AG09319 (cell line): ENCODE data around the gene CEACAM3.

Source experiments
- DNase-seq: peaks from one replicate; pipeline ENCODE4 v3.0.0-alpha.2; 2010; ENCODE audit warnings: low read depth; ENCODE audit errors: extremely low read depth
- TF ChIP-seq, protein P1 (sequence below): IDR thresholded peaks from 2 replicates; pipeline ENCODE4 v1.5.1; 2011; ENCODE audit warnings: low read depth, mild to moderate bottlenecking, inconsistent platforms, low read length, moderate library complexity

The CEACAM3 gene

DNA sequence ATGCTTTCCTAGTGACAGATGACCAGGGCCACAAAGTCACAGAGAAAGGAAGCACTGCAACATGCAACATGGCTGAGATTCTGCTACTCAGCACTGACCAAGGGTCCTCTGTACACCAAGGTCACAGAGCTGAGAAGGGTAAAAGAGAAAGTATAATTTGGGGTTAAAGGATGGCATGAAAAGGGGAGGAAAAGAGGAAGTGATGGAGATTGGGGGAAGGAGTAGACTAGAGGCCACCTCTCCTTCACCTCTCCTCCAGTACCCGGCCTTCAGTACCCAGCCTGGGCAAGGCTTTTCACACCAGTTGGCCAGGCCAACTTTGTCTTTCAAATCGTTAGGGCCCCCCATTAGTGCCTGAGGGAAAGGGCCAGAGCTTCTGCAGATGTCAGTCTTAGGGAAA is 57.4 kb downstream of the CEACAM3 start:
- TF ChIP-seq, protein P1, sequence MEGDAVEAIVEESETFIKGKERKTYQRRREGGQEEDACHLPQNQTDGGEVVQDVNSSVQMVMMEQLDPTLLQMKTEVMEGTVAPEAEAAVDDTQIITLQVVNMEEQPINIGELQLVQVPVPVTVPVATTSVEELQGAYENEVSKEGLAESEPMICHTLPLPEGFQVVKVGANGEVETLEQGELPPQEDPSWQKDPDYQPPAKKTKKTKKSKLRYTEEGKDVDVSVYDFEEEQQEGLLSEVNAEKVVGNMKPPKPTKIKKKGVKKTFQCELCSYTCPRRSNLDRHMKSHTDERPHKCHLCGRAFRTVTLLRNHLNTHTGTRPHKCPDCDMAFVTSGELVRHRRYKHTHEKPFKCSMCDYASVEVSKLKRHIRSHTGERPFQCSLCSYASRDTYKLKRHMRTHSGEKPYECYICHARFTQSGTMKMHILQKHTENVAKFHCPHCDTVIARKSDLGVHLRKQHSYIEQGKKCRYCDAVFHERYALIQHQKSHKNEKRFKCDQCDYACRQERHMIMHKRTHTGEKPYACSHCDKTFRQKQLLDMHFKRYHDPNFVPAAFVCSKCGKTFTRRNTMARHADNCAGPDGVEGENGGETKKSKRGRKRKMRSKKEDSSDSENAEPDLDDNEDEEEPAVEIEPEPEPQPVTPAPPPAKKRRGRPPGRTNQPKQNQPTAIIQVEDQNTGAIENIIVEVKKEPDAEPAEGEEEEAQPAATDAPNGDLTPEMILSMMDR = no peak

DNA sequence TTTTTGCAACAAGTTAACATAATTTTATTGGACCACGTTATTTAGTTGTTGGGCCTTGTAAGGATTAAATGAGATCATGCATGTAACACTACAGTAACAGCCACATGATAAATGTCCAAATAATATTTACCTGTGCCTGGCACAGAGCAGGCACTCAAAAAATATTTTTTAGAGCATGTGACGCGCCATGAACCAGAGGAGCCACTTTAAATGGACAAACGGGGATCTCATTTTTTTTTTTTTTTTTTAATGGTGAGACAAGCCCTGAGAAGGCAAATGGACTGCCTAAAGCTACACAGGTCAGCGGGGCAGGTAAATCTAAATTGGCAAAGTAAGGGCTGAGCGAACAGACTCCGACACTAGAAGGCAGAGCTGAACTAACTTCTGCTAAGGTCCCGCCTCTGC is 62.8 kb downstream of the CEACAM3 start:
- TF ChIP-seq, protein P1 = no peak
- no peak for DNase-seq

More for the DNA sequence above, 57.4 kb downstream of the CEACAM3 start:
- no peak for DNase-seq

DNA sequence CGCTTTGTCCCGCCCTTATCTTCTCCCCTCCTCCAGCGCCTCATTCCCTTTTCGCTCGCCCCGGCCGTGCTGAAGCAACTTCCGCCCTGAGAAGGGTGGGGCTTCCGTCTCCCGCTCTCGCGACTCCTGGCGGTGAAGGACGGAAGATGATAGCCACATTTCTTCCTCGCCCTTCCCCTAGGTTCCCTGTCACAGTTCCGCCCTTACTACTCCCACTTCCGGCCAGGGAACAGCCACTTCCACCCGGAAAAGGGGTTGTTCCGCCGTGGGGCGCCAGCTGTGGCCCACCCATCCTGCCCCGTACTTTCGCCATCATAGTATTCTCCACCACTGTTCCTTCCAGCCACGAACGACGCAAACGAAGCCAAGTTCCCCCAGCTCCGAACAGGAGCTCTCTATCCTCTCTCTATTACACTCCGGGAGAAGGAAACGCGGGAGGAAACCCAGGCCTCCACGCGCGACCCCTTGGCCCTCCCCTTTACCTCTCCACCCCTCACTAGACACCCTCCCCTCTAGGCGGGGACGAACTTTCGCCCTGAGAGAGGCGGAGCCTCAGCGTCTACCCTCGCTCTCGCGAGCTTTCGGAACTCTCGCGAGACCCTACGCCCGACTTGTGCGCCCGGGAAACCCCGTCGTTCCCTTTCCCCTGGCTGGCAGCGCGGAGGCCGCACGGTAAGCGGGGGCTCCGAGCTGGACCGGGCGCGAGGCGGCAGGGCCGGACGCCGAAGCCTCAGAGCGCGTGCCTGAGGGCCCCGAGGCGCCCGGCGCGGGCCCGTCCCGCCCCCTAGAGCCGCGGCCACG is 63.4 kb downstream of the CEACAM3 start, which contains the start of gene RPS19:
Gene RPS19, plus strand, starts transcription at position 638 of the 801 bp plus-strand sequence. CDS start 520 bp downstream, outside the sequence.
- DNase-seq = peak; percentile 97
- TF ChIP-seq, protein P1 = peak; percentile 50

DNA sequence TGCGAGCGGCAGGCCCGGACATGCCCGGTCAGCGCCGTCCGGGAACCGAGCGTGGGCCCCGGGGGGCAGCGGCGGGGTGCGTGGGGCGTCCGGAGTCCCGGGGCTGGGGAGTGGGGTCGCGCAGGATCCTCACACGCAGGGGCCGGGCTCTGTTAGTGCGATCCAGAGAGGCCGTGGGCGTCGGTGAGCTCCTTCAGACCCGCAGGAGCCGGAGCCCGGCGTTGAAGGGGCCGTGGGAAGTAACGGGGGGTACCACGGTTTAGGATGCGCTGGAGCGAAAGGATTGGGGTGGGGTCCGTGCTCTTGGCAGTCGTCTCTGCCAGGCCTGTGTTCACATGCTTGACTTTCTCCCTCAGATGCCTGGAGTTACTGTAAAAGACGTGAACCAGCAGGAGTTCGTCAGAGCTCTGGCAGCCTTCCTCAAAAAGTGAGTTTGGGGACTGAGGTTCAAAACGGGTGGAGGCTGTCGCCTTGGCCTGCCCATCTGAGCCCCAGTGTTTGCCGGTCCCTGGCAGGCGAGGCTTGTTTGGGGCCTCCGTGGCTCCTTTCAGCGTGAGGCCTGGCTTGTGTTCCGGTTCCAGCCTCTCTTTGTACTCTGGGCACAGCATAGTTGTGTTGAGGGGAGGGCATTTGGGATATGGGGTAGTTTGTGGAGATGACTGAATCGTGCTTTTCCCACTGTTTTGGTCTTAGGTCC is 64.2 kb downstream of the CEACAM3 start:
- TF ChIP-seq, protein P1 = no peak
- DNase-seq = no peak
